Common myeloid progenitor, CD34-positive (primary cell): ENCODE results near the gene PTMS.
"Not testable (repeated sequence)": the region's sequence is repeated elsewhere in the genome, so short reads cannot be mapped to it uniquely, and the experiment has no call there.

Experiments
- CTCF ChIA-PET: fragments of 350-600 bp; sonication (Branson Sonifier 250); formaldehyde crosslinking; loops from one replicate; lab custom pipeline; 2021; ENCODE audit warnings: antibody characterized with exemption; lab: Charles Lee
- POLR2A ChIA-PET: fragments of 350-600 bp; sonication (Branson Sonifier 250); formaldehyde crosslinking; loops from one replicate; lab custom pipeline; 2021; ENCODE audit warnings: antibody characterized with exemption; lab: Charles Lee
- DNase-seq, 3 donors: peaks; one replicate each; pipeline versions ENCODE4 v3.0.0 to v3.0.0-alpha.2; 2013
- H3K27ac ChIP-seq, 2 experiments: 1 replicate in 1 of 2; 2 replicates in 1 of 2; pipeline ENCODE4 v1.7.0; 2013; ENCODE audit warnings: inconsistent platforms in 2 of 2, low read length in 2 of 2, mild to moderate bottlenecking in 2 of 2, low read depth in 1 of 2, moderate library complexity in 1 of 2; ENCODE audit not compliant: severe bottlenecking in 2 of 2, insufficient read depth in 1 of 2, poor library complexity in 1 of 2
- H3K27me3 ChIP-seq, 5 experiments: replicated peaks in 2 of 5; 1 replicate in 3 of 5; 2 replicates in 2 of 5; pipeline versions ENCODE4 v1.6.1 to v1.7.0; 2013; ENCODE audit warnings: low read length in 4 of 5, mild to moderate bottlenecking in 2 of 5, moderate library complexity in 2 of 5, inconsistent platforms in 1 of 5; ENCODE audit not compliant: insufficient read depth in 5 of 5, control insufficient read depth in 4 of 5
- H3K36me3 ChIP-seq, 4 experiments: 1 replicate in 2 of 4; 2 replicates in 2 of 4; pipeline versions ENCODE4 v1.6.1 to v1.7.0; 2013; ENCODE audit warnings: low read length in 3 of 4, control low read depth in 1 of 4, mild to moderate bottlenecking in 1 of 4; ENCODE audit not compliant: control insufficient read depth in 4 of 4, insufficient read depth in 4 of 4
- H3K4me1 ChIP-seq, 4 experiments: 1 replicate in 3 of 4; 2 replicates in 1 of 4; pipeline versions ENCODE4 v1.6.1 to v1.7.1; 2013; ENCODE audit warnings: low read length in 3 of 4, mild to moderate bottlenecking in 3 of 4, control low read depth in 1 of 4, inconsistent platforms in 1 of 4, moderate library complexity in 1 of 4; ENCODE audit not compliant: control insufficient read depth in 4 of 4, insufficient read depth in 4 of 4; ENCODE audit errors: control extremely low read depth in 1 of 4
- H3K4me3 ChIP-seq, 7 experiments: 1 replicate in 4 of 7; 2 replicates in 3 of 7; pipeline versions ENCODE4 v1.5.1 to v1.7.0; 2013; ENCODE audit warnings: mild to moderate bottlenecking in 7 of 7, low read length in 6 of 7, moderate library complexity in 6 of 7, inconsistent platforms in 2 of 7, low read depth in 2 of 7, control low read depth in 1 of 7; ENCODE audit not compliant: insufficient read depth in 4 of 7, control insufficient read depth in 1 of 7; ENCODE audit errors: extremely low read depth in 1 of 7
- H3K9me3 ChIP-seq, 5 experiments: 1 replicate in 4 of 5; 2 replicates in 1 of 5; pipeline versions ENCODE4 v1.6.1 to v1.7.1; 2013; ENCODE audit warnings: low read length in 4 of 5, mild to moderate bottlenecking in 2 of 5, inconsistent platforms in 1 of 5, low read depth in 1 of 5, moderate library complexity in 1 of 5; ENCODE audit not compliant: control insufficient read depth in 4 of 5, insufficient read depth in 2 of 5; ENCODE audit errors: control extremely low read depth in 1 of 5
- WGBS: methylation state at CpG from one replicate; pipeline ENCODE4 v1.1.5; 2013; ENCODE audit not compliant: insufficient coverage; 5-methylcytosine and 5-hydroxymethylcytosine counted together

Gene PTMS

DNA sequence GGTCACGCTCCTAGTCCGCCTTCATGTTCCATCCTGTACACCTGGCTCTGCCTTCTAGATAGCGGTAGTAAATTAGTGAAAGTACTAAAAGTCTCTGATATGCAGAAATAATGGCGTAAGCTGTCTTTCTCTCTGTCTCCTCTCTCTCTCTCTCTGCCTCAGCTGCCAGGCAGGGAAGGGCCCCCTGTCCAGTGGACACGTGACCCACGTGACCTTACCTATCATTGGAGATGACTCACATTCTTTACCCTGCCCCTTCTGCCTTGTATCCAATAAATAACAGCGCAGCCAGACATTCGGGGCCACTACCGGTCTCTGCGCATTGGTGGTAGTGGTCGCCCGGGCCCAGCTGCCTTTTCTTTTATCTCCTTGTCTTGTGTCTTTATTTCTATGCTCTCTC, 24.1 kb upstream of the PTMS start:
- POLR2A ChIA-PET = not testable (repeated sequence)

DNA sequence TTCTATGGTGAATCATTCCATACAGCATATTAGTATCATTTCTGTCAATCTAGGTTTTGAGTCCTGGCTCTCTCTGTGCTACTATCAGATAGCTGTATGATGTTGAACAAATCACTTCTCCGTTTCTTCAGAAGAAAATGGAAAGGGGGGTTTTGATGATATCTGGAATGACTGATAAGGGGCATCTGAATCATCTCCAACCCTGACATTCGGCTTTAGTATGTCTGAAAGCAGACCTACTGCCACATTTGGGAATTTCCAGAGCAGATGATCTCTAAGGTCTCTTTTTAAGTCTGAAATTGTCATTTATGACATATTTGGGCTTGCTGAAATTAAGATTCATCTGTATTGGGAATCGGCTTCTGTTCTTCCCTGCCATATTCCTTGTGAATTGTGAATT, 23.3 kb upstream of the PTMS start:
- H3K27ac ChIP-seq = no peak overlapping the region
- H3K27me3 ChIP-seq = no peaks in the 10 kb centered on the region
- WGBS = 100% methylated on average over 2 of the region's 3 CpGs
- DNase-seq = no peak
- POLR2A ChIA-PET = interaction anchor here (0.9 kb wide), 1 partner anchor 9 kb away, joined by 4 read pairs; no protein-coding TSS in a partner anchor
- no peaks in the 10 kb centered on the region for H3K9me3 ChIP-seq
- peaks cover 4 to 26% (median 20%) of the 10 kb centered on the region in 4 experiments for H3K4me1 ChIP-seq
- no peak overlapping the region for H3K4me3 ChIP-seq
- H3K36me3 ChIP-seq = peaks cover 2 to 11% (median 7%) of the 10 kb centered on the region in 4 experiments
- CTCF ChIA-PET = interaction anchor here (1.0 to 6.2 kb wide), 3 partner anchors 11 to 92 kb away, joined by 3 to 28 read pairs (median 4); partner anchors contain the start of gene MLF2

More for the DNA sequence above, 24.1 kb upstream of the PTMS start:
- not testable (repeated sequence) for H3K9me3 ChIP-seq, DNase-seq, H3K27ac ChIP-seq, H3K4me3 ChIP-seq, H3K27me3 ChIP-seq, H3K36me3 ChIP-seq
- CTCF ChIA-PET = interaction anchor here (1.0 to 6.2 kb wide), 3 partner anchors 11 to 92 kb away, joined by 3 to 28 read pairs (median 4); partner anchors contain the start of gene MLF2
- WGBS = 96% methylated on average over 6 of the region's 12 CpGs
- peaks cover 4 to 26% (median 20%) of the 10 kb centered on the region in 4 experiments for H3K4me1 ChIP-seq

DNA sequence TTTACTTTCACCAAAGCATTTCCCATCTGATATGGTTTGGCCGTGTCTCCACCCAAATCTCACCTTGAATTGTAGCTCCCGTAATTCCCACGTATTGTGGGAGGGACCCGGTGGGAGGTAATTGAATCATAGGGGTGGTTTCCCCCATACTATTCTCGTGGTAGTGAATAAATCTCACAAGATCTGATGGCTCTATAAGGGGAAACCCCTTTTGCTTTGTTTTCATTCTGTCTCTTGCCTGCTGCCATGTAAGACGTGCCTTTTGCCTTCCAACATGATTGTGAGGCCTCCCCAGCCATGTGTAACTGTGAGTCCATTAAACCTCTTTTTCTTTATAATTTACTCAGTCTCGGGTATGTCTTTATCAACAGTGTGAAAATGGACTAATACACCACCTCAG, 22.9 kb upstream of the PTMS start:
- not testable (repeated sequence) for H3K9me3 ChIP-seq, H3K4me3 ChIP-seq, H3K27ac ChIP-seq, H3K27me3 ChIP-seq, DNase-seq
- H3K36me3 ChIP-seq = peaks cover 2 to 16% (median 10%) of the 10 kb centered on the region in 4 experiments
- ChIA-PET POLR2A (interaction anchor here (0.9 kb wide), 1 partner anchor 9 kb away, joined by 4 read pairs; no protein-coding TSS in a partner anchor), CTCF (interaction anchor here (1.0 to 6.2 kb wide), 3 partner anchors 10 to 91 kb away, joined by 3 to 28 read pairs (median 4); partner anchors contain the start of gene MLF2)
- 93% methylated on average over 2 of the region's 7 CpGs for WGBS
- peaks cover 4 to 26% (median 20%) of the 10 kb centered on the region in 4 experiments for H3K4me1 ChIP-seq

DNA sequence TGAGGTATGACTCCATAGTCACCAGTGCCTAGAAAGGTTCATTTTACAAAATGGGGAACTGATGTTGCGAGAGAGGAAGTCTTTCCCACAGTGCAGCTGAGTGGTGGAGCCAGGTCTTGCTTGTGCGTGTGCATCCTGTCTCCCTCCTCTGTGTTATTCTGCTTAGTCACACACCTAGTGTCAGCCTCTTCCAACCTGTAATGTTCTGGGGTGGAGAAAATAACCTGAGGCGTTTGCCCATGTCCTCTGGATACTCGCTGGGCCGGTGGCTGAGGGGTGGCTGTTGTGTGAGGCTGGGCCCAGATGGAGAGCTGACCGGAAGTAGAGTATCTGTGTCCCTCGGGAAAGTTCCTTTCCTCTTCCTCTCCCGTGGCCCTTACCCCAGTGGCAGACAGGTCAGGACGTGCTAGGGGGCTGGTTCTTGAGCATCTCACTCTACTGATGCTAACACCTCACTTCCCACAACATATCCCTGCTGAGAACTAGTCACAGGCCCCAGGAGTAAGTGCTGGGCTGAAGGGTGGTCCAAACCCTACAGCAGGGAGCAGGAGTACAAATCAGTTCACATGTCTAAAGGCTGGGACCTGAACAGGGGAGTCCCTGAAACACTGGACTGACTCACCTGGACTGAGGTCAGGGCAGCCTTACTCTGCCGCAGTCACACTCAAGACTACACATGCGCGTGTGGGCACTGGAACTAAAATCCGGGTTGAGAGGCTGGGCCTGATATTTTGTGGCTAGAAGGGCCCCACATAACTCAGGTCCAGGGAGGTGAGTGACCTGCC, 20.2 kb upstream of the PTMS start:
- 68% methylated on average over 6 of the region's 13 CpGs for WGBS
- POLR2A ChIA-PET = interaction anchor here (0.6 to 1.0 kb wide), 2 partner anchors 22 to 32 kb away, joined by 3 read pairs; partner anchors contain the start of gene COPS7A
- peak overlapping the region in 1 of 7 experiments; percentile 61 for H3K4me3 ChIP-seq
- CTCF ChIA-PET = interaction anchor here (1.0 to 6.2 kb wide), 10 partner anchors 7 to 79 kb away, joined by 3 to 28 read pairs (median 4); partner anchors contain the start of genes LAG3, MLF2 and PTMS
- peaks cover 6 to 42% (median 27%) of the 10 kb centered on the region in 4 experiments for H3K36me3 ChIP-seq
- peak overlapping the region; percentile 84 to 92 for H3K27ac ChIP-seq
- no peaks in the 10 kb centered on the region for H3K27me3 ChIP-seq
- peaks cover 4 to 26% (median 21%) of the 10 kb centered on the region in 4 experiments for H3K4me1 ChIP-seq
- H3K9me3 ChIP-seq = no peaks in the 10 kb centered on the region
- peak; percentile 88 to 98 (median 97) for DNase-seq

DNA sequence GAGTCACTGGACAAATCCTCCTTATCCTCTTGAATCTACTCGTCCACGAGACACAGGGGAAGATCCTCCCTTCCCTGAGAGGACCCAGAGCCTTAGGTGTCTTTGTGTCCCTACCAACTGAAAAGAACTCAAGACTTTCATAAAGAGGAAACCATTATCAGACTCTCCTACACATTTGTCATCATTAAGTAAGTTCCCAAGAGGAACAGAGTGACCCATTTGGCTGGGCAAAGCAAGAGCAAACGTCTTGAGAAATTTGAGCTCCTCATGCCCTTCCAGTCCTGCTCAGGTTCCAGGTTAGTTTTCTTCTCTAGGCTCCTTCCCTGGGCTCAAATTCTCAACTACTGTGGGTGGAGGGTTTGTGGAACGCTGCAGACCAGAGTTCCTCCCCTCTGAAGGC, 18.9 kb upstream of the PTMS start:
- peak overlapping the region in 1 of 2 experiments; percentile 45 for H3K27ac ChIP-seq
- H3K27me3 ChIP-seq = no peaks in the 10 kb centered on the region
- H3K36me3 ChIP-seq = peaks cover 9 to 51% (median 34%) of the 10 kb centered on the region in 4 experiments
- H3K4me3 ChIP-seq = no peak overlapping the region
- peaks cover 4 to 34% (median 29%) of the 10 kb centered on the region in 4 experiments for H3K4me1 ChIP-seq
- H3K9me3 ChIP-seq = no peaks in the 10 kb centered on the region
- WGBS = 96% methylated on average over 3 of the region's 4 CpGs
- ChIA-PET POLR2A (no interaction called here), CTCF (interaction anchor here (1.0 to 1.6 kb wide), 3 partner anchors 9 to 81 kb away, joined by 3 to 4 read pairs (median 4); partner anchors contain the start of genes LAG3 and P3H3)
- DNase-seq = no peak

DNA sequence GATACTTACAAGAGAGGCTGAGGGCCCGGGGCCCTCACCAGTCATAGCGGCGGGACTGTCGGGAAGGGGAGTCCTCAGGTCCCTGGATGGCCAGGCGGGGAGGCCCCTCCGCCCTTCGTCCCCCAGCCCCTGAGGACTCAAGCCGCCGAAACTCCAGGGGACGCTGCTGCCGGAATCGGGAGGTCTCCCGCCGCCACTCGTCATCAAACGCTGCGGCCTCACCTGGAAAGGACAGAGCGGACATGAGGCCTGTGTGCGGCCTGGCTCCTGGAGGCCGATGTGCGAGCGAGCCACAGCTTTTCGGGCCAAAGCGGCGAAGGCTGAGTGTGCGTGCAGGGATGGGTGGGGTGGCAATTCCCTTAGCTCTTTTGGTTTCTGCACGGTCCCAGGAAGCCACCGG, 17.4 kb upstream of the PTMS start:
- H3K4me1 ChIP-seq = peaks cover 4 to 44% (median 38%) of the 10 kb centered on the region in 4 experiments
- H3K36me3 ChIP-seq = peaks cover 9 to 51% (median 34%) of the 10 kb centered on the region in 4 experiments

More for the DNA sequence above, 17.4 kb upstream of the PTMS start:
- no peak for DNase-seq
- Histone ChIP-seq H3K27me3 (no peaks in the 10 kb centered on the region), H3K4me3 (no peak overlapping the region), H3K9me3 (no peaks in the 10 kb centered on the region), H3K27ac (no peak overlapping the region)
- POLR2A ChIA-PET = no interaction called here
- WGBS = 95% methylated on average over 22 of the region's 28 CpGs
- CTCF ChIA-PET = no interaction called here
